Endothelial cell of umbilical vein (primary cell): ENCODE results near the gene SNX2.

ENCODE experiments used
- EZH2 ChIP-seq: IDR thresholded peaks from 2 replicates; pipeline ENCODE4 v1.6.1; 2012; ENCODE audit warnings: borderline replicate concordance, low read depth, mild to moderate bottlenecking, moderate library complexity, low read length, inconsistent platforms; ENCODE audit not compliant: severe bottlenecking
- POLR2A ChIP-seq: IDR thresholded peaks from 2 replicates; pipeline ENCODE4 v1.6.1; 2012; ENCODE audit warnings: low read depth, mild to moderate bottlenecking, control low read depth, low read length
- TF ChIP-seq, protein P1 (sequence below), 2 donors: IDR thresholded peaks; 1 replicate in 1 of 2; 2 replicates in 1 of 2; pipeline ENCODE4 v1.5.1; 2011; ENCODE audit warnings: low read length in 2 of 2, mild to moderate bottlenecking in 2 of 2, moderate library complexity in 2 of 2, control low read depth in 1 of 2, inconsistent platforms in 1 of 2, low read depth in 1 of 2; ENCODE audit not compliant: insufficient read depth in 1 of 2; ENCODE audit errors: extremely low read depth in 1 of 2

DNA sequence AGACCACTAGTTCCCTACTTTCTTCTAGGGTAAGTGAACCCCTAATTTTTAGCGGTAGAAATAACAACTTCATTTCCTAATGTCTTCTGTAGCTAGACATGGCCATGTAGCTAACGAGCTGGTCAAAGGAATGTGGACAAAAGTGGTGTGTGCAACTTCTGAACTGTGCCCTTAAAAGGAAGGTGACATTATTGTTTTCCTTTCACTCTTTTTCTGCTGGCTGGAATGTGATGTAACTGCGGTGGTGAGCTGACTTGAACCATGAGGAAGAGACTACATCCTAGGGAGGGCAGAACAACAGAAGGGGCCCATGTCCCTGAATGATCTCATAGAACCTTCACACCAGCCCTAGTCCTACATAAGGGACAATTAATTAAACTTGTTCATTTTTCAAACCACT lies 1.3 kb upstream of the SNX2 start:
- TF ChIP-seq, protein P1, sequence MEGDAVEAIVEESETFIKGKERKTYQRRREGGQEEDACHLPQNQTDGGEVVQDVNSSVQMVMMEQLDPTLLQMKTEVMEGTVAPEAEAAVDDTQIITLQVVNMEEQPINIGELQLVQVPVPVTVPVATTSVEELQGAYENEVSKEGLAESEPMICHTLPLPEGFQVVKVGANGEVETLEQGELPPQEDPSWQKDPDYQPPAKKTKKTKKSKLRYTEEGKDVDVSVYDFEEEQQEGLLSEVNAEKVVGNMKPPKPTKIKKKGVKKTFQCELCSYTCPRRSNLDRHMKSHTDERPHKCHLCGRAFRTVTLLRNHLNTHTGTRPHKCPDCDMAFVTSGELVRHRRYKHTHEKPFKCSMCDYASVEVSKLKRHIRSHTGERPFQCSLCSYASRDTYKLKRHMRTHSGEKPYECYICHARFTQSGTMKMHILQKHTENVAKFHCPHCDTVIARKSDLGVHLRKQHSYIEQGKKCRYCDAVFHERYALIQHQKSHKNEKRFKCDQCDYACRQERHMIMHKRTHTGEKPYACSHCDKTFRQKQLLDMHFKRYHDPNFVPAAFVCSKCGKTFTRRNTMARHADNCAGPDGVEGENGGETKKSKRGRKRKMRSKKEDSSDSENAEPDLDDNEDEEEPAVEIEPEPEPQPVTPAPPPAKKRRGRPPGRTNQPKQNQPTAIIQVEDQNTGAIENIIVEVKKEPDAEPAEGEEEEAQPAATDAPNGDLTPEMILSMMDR (IDR thresholded peaks at IDR 0.05; ENCODE audit: extremely low read depth in 1 of 2, insufficient read depth in 1 of 2, low read depth in 1 of 2, low read length in 2 of 2): no peak
- TF ChIP-seq POLR2A (no peak), EZH2 (no peak)
